ENCODE results near the gene PSMF1. TPM values are rescaled to one million over a fixed set of nuclear protein-coding genes. Genes with fewer than 3 reads are reported as not detected.

Gene PSMF1
- total and polyA plus RNA-seq, 2 donors from 2014 or later = 93.2 to 135 TPM

DNA sequence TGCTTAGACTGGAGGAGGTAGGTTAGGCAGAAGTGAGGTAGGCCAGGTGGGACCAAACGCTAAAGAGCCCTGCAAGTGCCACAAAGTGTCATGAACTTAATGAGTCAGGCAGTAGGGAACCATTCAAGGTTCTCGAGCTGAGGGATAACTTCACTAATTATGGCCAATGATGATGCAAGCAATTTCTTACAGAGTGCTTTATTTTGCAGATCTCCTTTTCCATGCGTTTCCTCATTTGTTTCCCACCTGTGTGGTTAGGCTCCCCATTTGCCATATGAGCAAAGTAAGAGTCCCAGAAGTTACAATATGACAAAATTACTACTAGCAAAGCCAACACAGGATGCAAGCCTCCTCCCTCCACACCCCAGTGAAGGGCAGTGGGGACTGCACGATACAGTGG, 36.5 kb upstream of the PSMF1 start:
- no peak overlapping the region for H3K9ac ChIP-seq (ENCODE audit: low read length in 3 of 3)
- H3K27ac ChIP-seq (ENCODE audit: low read depth in 2 of 2, low read length in 2 of 2) = no peak overlapping the region
- DNase-seq (no peak), FAIRE-seq (no peak)
- no peak overlapping the region for H3K4me3 ChIP-seq (ENCODE audit: low read length in 3 of 3)
- intact Hi-C loops (cut with DNase I) = no loop called here
- no peaks in the 10 kb centered on the region for H3K4me1 ChIP-seq (ENCODE audit: control insufficient read depth in 2 of 3, insufficient read depth in 2 of 3, low read depth in 1 of 3, low read length in 3 of 3)
- H3K27me3 ChIP-seq (ENCODE audit: control insufficient read depth, insufficient read depth, low read length) = no peaks in the 10 kb centered on the region
- no peaks in the 10 kb centered on the region for H3K36me3 ChIP-seq (ENCODE audit: control insufficient read depth in 2 of 3, insufficient read depth in 3 of 3, low read length in 3 of 3)
- H3K9me3 ChIP-seq (ENCODE audit: control insufficient read depth in 2 of 3, insufficient read depth in 1 of 3, low read length in 3 of 3) = no peaks in the 10 kb centered on the region
- TF ChIP-seq, protein P1, sequence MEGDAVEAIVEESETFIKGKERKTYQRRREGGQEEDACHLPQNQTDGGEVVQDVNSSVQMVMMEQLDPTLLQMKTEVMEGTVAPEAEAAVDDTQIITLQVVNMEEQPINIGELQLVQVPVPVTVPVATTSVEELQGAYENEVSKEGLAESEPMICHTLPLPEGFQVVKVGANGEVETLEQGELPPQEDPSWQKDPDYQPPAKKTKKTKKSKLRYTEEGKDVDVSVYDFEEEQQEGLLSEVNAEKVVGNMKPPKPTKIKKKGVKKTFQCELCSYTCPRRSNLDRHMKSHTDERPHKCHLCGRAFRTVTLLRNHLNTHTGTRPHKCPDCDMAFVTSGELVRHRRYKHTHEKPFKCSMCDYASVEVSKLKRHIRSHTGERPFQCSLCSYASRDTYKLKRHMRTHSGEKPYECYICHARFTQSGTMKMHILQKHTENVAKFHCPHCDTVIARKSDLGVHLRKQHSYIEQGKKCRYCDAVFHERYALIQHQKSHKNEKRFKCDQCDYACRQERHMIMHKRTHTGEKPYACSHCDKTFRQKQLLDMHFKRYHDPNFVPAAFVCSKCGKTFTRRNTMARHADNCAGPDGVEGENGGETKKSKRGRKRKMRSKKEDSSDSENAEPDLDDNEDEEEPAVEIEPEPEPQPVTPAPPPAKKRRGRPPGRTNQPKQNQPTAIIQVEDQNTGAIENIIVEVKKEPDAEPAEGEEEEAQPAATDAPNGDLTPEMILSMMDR (IDR thresholded peaks at IDR 0.05; ENCODE audit: borderline replicate concordance, extremely low read depth, insufficient read depth) = no peak

DNA sequence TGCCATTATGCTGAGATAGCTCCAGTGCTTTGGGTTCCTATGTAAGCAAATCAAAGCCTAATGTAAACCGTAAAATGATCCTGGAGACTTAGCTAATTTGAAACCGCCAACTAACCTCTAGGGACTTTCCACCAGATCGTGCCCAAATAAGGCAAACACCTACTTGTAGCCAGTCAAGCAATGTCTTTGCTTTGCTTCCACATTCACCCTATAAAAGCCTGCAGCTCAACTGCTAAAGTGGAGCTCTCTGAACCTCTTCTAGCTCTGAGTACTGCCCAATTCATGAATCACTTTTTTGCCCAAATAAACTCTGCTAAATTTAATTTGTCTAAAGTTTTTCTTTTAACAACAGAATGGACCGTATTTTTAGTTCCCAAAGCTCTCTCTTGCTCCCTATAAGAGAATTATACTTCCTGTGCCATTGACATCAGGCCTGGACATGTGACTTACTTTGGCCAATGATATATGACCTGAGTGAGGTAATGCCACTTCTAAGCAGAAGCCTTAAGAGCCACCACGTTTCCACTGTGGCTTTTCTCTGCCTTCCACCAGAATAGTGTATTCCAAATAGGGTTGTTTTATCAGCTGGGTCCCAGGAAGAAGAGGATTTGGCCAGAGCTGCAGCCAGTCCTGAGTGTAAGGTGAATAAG, 34.8 kb upstream of the PSMF1 start:
- DNase-seq (no peak), FAIRE-seq (no peak)
- no peak overlapping the region for H3K4me3 ChIP-seq (ENCODE audit: low read length in 3 of 3)
- H3K27ac ChIP-seq (ENCODE audit: low read depth in 2 of 2, low read length in 2 of 2) = no peak overlapping the region
- TF ChIP-seq, protein P1 (IDR thresholded peaks at IDR 0.05; ENCODE audit: borderline replicate concordance, extremely low read depth, insufficient read depth) = no peak
- no peaks in the 10 kb centered on the region for H3K4me1 ChIP-seq (ENCODE audit: control insufficient read depth in 2 of 3, insufficient read depth in 2 of 3, low read depth in 1 of 3, low read length in 3 of 3)
- no peak overlapping the region for H3K9ac ChIP-seq (ENCODE audit: low read length in 3 of 3)
- H3K36me3 ChIP-seq (ENCODE audit: control insufficient read depth in 2 of 3, insufficient read depth in 3 of 3, low read length in 3 of 3) = no peaks in the 10 kb centered on the region
- no peaks in the 10 kb centered on the region for H3K27me3 ChIP-seq (ENCODE audit: control insufficient read depth, insufficient read depth, low read length)
- intact Hi-C loops (cut with DNase I) = no loop called here
- peaks cover 0 to under 1% (median 0%) of the 10 kb centered on the region in 3 donors for H3K9me3 ChIP-seq (ENCODE audit: control insufficient read depth in 2 of 3, insufficient read depth in 1 of 3, low read length in 3 of 3)

DNA sequence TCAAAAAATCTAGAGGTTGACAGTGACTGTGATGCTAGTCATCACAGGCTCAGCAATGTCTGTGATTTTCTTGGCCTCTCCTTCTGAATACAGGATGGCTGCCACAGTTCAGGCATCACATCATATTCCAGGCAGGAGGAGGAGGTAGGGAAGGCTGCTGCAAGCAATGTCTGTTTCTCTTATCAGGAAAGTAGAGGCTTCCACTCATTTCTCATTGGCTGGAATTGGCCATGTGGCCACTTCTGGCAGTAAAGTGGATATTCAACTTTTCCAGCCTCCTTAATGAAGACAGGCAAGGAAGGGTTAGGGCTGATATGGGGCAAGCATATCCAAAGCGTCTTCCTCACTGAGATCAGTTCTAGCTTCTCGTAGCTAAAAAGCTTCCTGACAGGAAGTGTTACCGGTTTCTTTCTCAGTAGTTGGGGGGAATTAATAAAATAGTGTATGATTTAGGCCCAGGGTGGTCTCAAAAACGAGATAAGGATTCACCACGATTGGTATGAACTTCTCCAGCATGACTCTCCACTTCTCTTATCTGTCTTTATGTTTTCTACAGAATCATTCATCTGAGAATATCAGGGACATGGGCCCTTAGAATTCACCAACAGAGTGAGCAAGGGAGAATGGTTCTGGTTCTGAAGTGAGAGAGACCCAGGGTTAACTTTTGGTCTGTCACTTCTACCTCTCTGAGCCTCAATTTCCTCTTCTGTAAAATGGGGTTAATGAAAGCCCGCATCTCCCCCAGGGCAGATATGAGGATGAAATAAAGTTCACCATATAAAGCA, 32.7 kb upstream of the PSMF1 start:
- no peak overlapping the region for H3K9ac ChIP-seq (ENCODE audit: low read length in 3 of 3)
- H3K4me1 ChIP-seq (ENCODE audit: control insufficient read depth in 2 of 3, insufficient read depth in 2 of 3, low read depth in 1 of 3, low read length in 3 of 3) = no peaks in the 10 kb centered on the region
- H3K27ac ChIP-seq (ENCODE audit: low read depth in 2 of 2, low read length in 2 of 2) = no peak overlapping the region
- H3K36me3 ChIP-seq (ENCODE audit: control insufficient read depth in 2 of 3, insufficient read depth in 3 of 3, low read length in 3 of 3) = no peaks in the 10 kb centered on the region
- H3K27me3 ChIP-seq (ENCODE audit: control insufficient read depth, insufficient read depth, low read length) = no peaks in the 10 kb centered on the region
- DNase-seq (no peak), FAIRE-seq (no peak)
- intact Hi-C loops (cut with DNase I) = no loop called here
- TF ChIP-seq, protein P1 (IDR thresholded peaks at IDR 0.05; ENCODE audit: borderline replicate concordance, extremely low read depth, insufficient read depth) = no peak
- peaks cover 0 to 6% (median 0%) of the 10 kb centered on the region in 3 donors for H3K9me3 ChIP-seq (ENCODE audit: control insufficient read depth in 2 of 3, insufficient read depth in 1 of 3, low read length in 3 of 3)
- no peak overlapping the region for H3K4me3 ChIP-seq (ENCODE audit: low read length in 3 of 3)

All from kidney (tissue), 14 donors.